ENCODE data around the gene COL6A1. TPM values are rescaled to one million over a fixed set of nuclear protein-coding genes. Genes with fewer than 3 reads are reported as not detected.

The COL6A1 gene, protein sequence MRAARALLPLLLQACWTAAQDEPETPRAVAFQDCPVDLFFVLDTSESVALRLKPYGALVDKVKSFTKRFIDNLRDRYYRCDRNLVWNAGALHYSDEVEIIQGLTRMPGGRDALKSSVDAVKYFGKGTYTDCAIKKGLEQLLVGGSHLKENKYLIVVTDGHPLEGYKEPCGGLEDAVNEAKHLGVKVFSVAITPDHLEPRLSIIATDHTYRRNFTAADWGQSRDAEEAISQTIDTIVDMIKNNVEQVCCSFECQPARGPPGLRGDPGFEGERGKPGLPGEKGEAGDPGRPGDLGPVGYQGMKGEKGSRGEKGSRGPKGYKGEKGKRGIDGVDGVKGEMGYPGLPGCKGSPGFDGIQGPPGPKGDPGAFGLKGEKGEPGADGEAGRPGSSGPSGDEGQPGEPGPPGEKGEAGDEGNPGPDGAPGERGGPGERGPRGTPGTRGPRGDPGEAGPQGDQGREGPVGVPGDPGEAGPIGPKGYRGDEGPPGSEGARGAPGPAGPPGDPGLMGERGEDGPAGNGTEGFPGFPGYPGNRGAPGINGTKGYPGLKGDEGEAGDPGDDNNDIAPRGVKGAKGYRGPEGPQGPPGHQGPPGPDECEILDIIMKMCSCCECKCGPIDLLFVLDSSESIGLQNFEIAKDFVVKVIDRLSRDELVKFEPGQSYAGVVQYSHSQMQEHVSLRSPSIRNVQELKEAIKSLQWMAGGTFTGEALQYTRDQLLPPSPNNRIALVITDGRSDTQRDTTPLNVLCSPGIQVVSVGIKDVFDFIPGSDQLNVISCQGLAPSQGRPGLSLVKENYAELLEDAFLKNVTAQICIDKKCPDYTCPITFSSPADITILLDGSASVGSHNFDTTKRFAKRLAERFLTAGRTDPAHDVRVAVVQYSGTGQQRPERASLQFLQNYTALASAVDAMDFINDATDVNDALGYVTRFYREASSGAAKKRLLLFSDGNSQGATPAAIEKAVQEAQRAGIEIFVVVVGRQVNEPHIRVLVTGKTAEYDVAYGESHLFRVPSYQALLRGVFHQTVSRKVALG
- 41.0 TPM for total RNA-seq

- peak; percentile 69 for DNase-seq
Measured at GRCh38 chr21:45981151-45982091, at the start of gene COL6A1. Gene COL6A1 (plus strand): TSS chr21:45981770. CDS start chr21:45981851, 81 bp downstream.

DNA sequence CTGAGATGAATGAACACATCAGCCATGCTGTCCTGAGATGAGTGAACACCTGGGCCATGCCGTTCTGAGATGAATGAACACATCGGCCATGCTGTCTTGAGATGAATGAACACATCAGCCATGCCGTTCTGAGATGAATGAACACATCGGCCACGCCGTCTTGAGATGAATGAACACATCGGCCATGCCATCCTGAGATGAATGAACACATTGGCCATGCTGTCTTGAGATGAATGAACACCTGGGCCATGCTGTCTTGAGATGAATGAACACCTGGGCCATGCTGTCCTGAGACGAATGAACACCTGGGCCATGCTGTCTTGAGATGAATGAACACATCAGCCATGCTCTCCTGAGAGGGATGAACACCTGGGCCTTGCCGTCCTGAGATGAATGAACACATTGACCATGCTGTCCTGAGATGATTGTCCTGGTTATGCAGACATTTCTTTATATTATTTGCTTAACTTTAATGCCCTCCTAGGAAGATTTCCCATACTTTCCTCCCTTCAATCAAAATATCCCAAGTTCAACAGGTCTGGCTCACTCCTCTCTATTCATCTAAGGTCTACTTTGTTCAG, 48.6 kb upstream of the COL6A1 start:
- no peak for DNase-seq

GRCh38 chr21:45934085-45934484, 47.5 kb upstream of the COL6A1 start:
- DNase-seq = no peak

GRCh38 chr21:45934554-45934953, 47.0 kb upstream of the COL6A1 start:
- no peak for DNase-seq

- DNase-seq = no peak
Measured at GRCh38 chr21:45935628-45936027, 45.9 kb upstream of the COL6A1 start.

GRCh38 chr21:45937721-45938452, 43.7 kb upstream of the COL6A1 start:
- no peak for DNase-seq

- DNase-seq = no peak
Measured at GRCh38 chr21:45938453-45938755, 43.2 kb upstream of the COL6A1 start.

GRCh38 chr21:45938811-45939520, 42.6 kb upstream of the COL6A1 start:
- DNase-seq = no peak

GRCh38 chr21:45939521-45940045, 42.0 kb upstream of the COL6A1 start:
- no peak for DNase-seq

DNA sequence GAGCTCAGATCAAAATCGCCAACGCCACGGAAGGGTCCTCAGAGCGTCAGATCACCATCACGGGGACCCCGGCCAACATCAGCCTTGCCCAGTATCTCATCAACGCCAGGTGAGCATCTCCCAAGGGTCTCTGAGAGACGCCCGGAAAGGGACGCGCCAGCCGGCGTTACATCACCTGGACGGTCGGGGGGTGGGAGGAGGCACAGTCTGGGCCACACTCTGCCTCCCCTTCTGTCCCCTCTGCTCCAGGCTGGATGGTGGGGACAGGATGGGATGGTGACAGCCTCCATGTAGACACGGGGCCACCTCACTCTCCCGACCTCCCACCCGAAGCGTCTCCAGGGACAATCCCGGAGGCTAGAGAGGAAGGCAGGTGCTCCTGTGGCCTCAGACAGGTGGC, 41.5 kb upstream of the COL6A1 start:
- no peak for DNase-seq

GRCh38 chr21:45940621-45941337, 40.8 kb upstream of the COL6A1 start:
- no peak for DNase-seq

DNA sequence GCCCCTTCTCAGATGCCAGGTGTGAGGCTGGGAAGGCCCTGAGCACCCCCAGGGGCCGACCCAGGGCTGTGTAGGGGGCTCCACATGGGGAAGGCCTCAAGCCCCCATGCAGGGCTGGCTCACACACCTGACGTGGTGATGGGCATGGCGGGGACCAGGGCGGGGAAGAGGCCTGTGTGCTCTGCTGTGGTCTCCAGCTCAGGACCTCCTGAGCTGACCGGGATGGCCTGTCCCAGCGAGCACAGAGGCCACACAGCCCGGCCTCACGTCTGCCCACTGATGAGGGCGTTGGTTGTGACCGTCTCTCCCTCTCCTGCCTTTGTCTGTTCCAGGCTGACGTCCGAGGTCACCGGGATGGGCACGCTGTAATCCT, 40.2 kb upstream of the COL6A1 start:
- no peak for DNase-seq

- DNase-seq = no peak
Measured at GRCh38 chr21:45941717-45942546, 39.6 kb upstream of the COL6A1 start.

DNA sequence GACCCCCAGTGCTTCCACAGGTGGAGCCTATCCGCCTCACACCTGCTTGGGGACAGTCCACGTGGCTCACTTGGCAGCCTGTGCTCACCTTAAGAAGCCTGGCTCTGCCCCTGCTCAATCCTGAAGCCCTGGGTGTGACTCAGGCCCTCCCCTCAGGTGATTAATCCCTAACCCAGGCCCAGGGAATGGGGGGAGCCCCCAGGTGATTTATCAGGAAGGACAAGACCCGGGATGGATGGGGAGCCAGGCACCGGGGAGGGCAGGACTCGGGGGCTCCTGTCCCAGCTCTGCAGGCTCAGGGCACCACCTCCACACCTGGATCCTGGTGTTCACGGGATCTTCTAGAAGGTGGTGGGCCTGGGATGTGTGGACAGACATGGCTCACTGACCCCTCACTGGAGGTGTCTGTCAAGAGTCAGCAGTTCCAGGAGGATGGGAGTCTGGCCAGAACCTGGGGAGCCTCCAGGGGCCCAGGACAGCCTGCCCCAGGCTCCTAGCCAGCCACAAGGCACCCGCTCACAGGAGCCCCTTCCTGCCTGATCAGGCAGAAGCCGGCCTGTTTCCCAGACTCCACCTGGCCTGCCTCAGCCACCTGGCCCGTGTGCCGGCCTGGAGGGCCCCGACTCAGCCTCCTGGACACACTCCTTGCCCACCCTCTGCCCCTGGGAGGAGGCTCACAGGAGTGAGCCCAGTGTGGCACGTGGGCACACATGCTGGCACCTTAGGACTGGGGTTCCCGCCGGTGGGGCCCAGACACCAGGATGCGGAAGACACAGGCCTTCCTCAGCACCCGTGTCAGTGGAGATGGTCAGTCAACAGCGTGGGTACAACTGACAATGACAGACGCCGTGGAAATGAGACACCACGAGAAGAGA, 38.6 kb upstream of the COL6A1 start:
- no peak for DNase-seq

GRCh38 chr21:45943630-45944540, 37.7 kb upstream of the COL6A1 start:
- DNase-seq = no peak

- DNase-seq = no peak
Measured at GRCh38 chr21:45944601-45945000, 37.0 kb upstream of the COL6A1 start.

All from occipital lobe (tissue), 2 donors.